Measurements from ENCODE around the gene PTBP1.
"Not testable (repeated sequence)": the region's sequence is repeated elsewhere in the genome, so short reads cannot be mapped to it uniquely, and the experiment has no call there.

PTBP1 gene

DNA sequence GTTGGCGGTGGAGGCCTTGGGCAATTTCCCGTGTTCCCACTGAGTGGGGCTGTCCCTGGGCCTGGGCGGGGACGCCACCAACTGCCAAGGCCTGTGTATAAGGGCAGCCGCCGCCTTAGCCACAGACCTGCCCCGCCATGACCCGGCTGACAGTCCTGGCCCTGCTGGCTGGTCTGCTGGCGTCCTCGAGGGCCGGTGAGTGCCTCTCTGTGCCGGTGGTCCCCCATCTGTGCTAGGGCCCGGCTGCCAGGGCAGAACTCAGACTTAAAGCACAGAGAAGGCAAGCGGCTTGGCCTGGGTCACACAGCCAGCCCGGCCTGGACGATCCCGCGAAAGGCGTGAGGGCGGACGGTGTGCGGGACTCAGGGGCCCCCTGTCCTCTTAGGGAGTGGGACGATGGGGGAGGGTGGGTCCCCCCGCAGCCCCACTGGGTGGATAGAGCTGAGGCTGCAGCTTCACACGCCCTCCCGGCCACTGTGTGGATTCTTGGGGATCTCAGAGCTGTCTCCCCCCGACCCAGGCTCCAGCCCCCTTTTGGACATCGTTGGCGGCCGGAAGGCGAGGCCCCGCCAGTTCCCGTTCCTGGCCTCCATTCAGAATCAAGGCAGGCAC is 30.6 kb downstream of the PTBP1 start, which contains the start of gene AZU1:
TSS of gene AZU1 (plus strand) at position 128 of the 612 bp plus-strand sequence. CDS start at position 138, 10 bp downstream.
- no peak for DNase-seq (ENCODE audit: low read depth in 2 of 2)

GRCh38 chr19:829129-829758 is 32.0 kb downstream of the PTBP1 start:
- DNase-seq (ENCODE audit: low read depth in 2 of 2) = no peak

DNA sequence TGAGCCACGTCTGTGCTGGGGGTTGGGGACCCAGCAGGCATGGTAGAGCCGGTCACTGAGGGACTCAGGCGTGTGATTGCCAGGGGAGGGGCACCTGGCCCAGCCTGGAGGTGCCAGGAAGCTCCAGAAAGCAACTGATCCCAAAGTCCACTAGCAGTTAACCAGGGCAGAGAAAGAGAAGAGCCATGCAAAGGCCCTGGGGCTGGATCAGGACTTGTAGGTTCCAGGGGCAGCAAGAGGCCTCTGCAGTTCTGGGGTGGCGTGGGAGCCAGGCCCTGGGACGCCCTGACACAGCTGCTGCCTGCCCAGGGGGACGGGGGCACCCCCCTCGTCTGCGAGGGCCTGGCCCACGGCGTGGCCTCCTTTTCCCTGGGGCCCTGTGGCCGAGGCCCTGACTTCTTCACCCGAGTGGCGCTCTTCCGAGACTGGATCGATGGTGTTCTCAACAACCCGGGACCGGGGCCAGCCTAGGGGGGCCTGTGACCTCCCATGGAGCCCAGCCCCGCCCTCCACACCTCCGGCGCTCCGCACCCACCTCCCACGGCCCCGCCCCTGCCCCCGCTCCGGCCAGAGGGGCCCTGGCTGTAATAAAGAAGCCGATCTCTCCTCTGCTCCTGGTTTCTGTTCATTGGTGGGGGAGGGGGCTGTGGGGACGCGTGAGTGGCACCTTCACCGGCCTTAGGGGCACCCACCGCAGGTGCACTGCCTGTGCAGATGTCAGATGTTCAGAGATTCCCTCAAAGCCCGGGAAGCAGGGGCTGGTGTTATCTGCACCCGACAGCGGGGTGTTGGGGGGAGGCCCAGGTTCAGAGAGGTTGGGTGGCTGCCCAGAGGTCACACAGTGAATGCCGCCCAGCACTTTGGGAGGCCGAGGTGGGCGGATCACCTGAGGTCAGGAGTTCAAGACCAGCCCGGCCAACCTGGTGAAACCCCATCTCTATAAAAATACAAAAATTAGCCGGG is 34.4 kb downstream of the PTBP1 start:
- no peak for DNase-seq (ENCODE audit: low read depth in 2 of 2)

GRCh38 chr19:834216-834615 is 37.0 kb downstream of the PTBP1 start:
- no peak for DNase-seq (ENCODE audit: low read depth in 2 of 2)

GRCh38 chr19:835210-835810 is 38.1 kb downstream of the PTBP1 start:
- DNase-seq (ENCODE audit: low read depth in 2 of 2) = no peak

- DNase-seq (ENCODE audit: low read depth in 2 of 2) = no peak
These were observed 43.4 kb downstream of the PTBP1 start, which contains the start of gene PRTN3 for GRCh38 chr19:840519-841206. TSS of gene PRTN3 (plus strand) at chr19:840999. CDS start at chr19:841009, 10 bp downstream.

- DNase-seq (ENCODE audit: low read depth in 2 of 2) = not testable (repeated sequence)
These were observed 45.5 kb downstream of the PTBP1 start for GRCh38 chr19:842802-843179.

DNA sequence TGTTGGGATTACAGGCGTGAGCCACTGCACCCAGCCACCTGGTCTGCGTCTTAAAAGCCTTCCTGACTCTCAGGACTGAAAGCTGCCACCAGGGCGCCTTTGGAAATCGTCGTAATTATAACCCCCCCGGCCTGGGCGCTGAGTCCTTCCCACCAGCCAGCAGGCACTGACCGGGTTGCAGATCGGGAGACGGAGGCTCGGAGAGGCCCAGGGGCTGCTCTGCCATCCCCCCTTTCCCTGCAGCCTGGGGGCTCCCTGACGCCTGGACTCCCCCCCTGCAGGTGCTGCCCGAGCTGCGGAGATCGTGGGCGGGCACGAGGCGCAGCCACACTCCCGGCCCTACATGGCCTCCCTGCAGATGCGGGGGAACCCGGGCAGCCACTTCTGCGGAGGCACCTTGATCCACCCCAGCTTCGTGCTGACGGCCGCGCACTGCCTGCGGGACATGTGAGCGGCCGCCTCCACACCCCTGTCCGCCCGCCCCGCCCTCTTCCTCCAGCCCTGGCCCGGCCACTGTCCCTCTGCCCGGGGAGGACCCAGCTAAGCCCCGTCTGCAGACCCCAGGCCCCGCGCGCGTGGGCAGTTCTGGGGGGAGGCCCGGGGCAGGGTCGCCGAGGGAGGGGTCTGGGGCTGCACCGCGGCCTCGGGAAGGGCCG is 46.1 kb downstream of the PTBP1 start:
- no peak for DNase-seq (ENCODE audit: low read depth in 2 of 2)

GRCh38 chr19:843836-844545 is 46.7 kb downstream of the PTBP1 start:
- DNase-seq (ENCODE audit: low read depth in 2 of 2) = no peak

DNA sequence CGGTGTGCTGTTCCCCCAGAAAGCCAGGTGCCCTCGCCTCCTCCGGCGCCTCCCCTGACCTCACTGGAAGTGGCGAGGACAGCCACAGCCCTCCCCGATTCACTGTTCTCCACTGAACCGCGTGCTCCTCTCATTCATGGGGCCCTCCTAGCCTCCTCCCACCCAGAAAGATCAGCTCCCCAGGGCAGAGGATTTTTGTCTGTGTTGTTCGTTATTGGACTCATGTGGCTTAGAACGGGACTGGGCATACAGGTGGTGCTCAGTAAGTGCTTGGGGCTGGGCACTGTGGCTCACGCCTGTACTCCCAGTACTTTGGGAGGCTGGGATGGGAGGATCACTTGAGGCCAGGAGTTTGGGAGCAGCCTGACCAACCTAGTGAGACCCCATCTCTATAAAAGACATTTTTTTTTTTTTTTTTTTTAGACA is 47.3 kb downstream of the PTBP1 start:
- DNase-seq (ENCODE audit: low read depth in 2 of 2) = no peak

DNA sequence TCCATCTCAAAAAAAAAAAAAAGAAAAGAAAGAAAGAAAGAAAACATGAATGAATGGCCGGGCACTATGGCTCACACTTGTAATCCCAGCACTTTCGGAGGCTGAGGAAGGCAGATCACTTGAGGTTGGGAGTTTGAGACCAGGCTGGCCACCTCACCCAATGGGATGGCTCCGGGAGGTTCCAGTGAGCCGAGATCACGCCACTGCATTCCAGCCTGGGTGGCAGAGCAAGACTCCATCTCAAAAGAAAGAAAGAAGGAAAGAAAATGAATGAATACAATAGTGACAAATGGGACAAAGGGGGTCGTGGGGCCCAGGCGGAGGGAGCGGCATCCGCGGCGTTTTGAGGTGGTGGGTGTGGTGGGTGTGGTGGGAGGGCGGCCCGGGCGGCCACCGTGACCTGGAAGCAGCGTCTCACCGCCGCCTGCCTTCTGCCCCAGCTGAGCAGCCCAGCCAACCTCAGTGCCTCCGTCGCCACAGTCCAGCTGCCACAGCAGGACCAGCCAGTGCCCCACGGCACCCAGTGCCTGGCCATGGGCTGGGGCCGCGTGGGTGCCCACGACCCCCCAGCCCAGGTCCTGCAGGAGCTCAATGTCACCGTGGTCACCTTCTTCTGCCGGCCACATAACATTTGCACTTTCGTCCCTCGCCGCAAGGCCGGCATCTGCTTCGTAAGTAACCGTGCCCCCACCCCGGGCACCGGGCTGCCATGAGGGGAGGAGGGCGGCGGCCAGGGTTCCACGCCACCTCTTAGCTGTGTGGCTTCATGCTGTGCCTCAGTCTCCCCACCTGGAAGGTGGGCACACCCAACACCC is 48.7 kb downstream of the PTBP1 start:
- no peak for DNase-seq (ENCODE audit: low read depth in 2 of 2)

GRCh38 chr19:848386-848921 is 51.2 kb downstream of the PTBP1 start:
- DNase-seq (ENCODE audit: low read depth in 2 of 2) = no peak

GRCh38 chr19:849195-849594 is 51.9 kb downstream of the PTBP1 start:
- DNase-seq (ENCODE audit: low read depth in 2 of 2) = not testable (repeated sequence)

DNA sequence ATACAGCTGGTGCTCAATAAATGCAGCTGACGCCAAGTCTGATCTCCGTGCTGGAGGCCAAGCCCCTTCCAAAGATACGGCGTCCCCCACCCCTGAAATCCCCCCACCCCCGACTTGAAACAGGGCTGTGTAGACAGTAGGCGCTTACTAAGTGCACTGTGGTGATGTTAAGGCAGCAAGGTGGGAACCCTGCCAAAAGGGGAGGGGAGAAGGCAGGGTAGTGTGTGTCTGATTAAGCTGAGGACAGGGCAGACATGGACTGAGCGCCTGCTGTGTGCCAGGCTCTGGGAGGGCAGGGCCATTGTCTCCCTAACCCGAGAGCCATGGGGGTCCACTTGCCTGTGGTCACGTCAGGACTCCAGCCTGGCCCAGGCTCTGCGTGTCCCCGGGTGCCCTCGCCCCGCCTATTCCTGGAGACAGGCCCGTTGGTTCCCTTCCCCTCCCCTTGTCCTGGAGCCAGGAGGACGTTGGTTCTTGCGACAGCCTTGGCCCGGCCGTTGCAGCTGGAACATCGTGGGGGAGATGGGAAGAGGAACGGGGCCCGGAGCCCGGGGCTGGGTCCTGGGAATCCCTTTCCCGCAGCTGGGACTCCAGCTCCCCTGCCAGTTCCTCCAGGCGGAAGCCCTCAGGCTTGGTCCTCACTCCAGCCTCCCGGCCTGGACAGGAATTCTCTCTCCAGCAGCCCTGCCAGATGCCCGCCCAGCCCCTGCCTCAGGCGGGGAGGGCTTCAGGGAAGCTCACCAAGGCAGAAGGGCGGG is 53.1 kb downstream of the PTBP1 start:
- no peak for DNase-seq (ENCODE audit: low read depth in 2 of 2)

DNA sequence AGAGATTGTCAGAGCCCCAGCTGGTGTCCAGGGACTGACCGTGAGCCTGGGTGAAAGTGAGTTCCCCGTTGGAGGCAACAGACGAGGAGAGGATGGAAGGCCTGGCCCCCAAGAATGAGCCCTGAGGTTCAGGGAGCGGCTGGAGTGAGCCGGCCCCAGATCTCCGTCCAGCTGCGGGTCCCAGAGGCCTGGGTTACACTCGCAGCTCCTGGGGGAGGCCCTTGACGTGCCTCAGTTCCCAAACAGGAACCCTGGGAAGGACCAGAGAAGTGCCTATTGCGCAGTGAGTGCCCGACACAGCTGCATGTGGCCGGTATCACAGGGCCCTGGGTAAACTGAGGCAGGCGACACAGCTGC is 53.7 kb downstream of the PTBP1 start:
- DNase-seq (ENCODE audit: low read depth in 2 of 2) = no peak

DNA sequence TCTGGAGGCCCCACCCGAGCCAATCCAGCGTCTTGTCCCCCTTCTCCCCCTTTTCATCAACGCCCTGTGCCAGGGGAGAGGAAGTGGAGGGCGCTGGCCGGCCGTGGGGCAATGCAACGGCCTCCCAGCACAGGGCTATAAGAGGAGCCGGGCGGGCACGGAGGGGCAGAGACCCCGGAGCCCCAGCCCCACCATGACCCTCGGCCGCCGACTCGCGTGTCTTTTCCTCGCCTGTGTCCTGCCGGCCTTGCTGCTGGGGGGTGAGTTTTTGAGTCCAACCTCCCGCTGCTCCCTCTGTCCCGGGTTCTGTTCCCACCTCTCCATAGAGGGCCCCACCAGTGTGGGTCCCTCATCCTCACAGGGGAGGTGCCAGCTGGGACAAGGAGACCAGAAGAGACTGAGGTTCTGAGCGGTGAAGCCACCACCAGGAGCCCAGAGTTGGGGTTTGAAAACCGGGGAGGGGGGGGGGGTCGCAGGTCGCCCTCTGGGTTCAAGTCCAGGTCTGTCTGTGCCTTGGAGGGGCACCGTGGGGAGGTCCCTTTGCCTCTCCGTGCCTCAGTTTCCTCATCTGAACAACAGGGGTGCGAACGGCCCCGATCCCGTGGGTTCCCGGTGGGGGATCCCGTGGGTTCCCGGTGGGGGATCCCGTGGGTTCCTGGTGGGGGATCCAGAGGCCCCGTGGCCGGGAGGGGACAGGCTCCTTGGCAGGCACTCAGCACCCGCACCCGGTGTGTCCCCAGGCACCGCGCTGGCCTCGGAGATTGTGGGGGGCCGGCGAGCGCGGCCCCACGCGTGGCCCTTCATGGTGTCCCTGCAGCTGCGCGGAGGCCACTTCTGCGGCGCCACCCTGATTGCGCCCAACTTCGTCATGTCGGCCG is 55.1 kb downstream of the PTBP1 start, which contains the start of gene ELANE:
TSS of gene ELANE (plus strand) at position 168 of the 878 bp plus-strand sequence. CDS start at position 194, 26 bp downstream.
- no peak for DNase-seq (ENCODE audit: low read depth in 2 of 2)

DNA sequence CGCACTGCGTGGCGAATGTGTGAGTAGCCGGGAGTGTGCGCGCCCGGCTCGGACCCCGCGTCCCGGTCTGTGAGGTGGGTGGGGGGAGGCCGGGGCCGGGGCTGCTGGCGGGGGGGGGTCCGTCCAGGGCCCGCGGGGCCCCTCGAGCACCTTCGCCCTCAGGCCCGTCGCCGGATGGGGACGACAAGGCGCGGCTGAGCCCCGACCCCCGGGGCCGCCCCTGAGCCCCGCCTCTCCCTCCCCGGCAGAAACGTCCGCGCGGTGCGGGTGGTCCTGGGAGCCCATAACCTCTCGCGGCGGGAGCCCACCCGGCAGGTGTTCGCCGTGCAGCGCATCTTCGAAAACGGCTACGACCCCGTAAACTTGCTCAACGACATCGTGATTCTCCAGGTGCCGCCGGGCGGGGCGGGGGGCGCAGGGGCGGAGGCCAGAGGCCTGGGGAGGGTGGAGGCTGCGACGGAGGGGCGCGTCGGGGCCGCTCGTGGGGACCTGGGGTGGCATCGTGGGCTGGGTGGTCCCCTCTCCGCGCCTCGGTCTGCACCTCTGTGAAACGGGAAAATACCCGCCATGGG is 55.8 kb downstream of the PTBP1 start:
- DNase-seq (ENCODE audit: low read depth in 2 of 2) = no peak

All from stimulated activated CD8-positive, alpha-beta memory T cell treated with anti-CD3 and anti-CD28 coated beads, Interleukin-2, amount 100 ng/mL, for 48 hours (primary cell).